GM19397 (cell line): Measurements from ENCODE around the gene OGN.
"Not testable (repeated sequence)": the region's sequence is repeated elsewhere in the genome, so short reads cannot be mapped to it uniquely, and the experiment has no call there.

ENCODE experiments used
- ATAC-seq: cut with Tn5 transposase; IDR thresholded peaks from one replicate; pipeline ENCODE4 v1.9.1; 2021; ENCODE audit warnings: mild to moderate bottlenecking, moderate library complexity; ENCODE audit not compliant: unreplicated experiment

The OGN gene

DNA sequence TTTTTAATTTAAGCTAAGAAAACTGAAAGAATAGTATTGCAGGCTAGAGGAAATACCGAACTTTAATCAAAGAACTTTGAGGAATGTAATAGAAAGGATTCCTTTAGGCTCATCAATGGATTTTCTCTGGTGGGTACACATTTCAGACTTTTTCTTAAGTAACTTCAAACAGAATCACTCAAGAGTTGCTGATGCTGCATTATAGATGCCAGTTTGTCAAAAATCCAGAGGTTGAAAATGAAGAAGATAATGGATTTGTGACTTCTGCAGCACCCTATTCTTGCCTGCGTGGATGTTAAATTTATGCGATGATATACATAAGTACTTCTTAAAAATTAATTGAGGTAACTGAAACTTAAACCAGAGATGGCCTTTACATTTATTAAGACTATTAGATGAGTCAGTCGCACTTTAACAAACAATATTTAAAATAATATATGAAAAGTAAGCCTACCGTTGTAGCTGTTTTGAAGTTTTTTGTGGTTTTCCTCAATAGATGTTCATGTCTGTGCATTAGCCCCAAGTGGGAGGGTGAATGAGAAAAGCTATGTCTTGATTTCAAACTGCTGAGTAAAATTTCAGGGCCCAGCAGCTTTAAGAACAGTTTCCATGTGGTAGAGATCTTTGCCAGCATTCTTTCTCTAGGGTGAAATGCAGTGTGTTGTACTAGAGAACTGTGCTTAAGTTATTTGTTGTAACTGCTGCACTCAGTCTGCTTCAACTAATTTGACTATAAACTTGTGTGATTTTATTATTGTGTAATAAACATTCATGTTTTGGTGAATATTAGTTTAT, at the start of gene OGN:
Gene OGN, minus strand, starts transcription at position 537 of the 795 bp plus-strand sequence. CDS start 1,171 bp downstream, outside the sequence.
- ATAC-seq = no peak

DNA sequence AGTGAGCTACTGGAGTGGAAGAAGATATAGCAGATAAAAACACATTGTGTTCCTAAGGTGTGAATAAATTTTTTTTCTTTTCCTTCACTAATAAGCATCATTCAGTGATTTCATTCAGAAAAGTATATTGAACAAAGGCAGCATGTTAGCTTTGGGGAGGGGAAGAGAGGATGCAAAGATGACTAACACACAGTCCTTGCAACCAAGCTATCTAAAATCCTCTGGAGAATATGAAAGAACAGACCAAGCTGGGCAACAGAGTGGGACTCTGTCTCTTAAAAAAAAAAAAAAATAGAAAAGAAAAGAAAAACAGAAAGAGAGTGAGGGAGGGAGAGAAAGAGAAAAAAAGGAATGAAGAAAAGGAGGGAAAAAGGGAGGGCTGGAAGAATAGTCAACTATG, 42.2 kb upstream of the OGN start:
- no peak for ATAC-seq

DNA sequence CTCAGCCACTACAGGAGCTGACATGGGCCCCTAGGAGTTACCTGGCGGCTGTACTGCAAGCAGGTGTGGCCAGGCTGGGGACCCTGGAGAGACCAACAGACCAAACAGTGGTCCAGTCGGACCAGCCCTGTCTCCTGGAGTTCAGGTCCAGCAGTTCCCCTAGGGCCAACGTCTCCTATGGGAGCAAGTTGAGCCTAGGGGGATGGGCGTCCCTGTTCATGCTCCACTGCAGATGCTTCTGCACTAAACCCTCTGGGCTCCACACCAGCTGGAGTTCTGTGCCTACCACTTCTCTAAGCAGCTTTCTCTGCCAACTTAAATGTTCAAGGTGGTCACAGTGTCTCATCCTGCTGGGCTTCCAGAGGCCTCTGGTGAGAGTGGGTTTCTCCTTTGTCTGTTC, 40.5 kb upstream of the OGN start:
- ATAC-seq = no peak

GRCh38 chr9:92440751-92441046, 36.3 kb upstream of the OGN start:
- ATAC-seq = no peak

- ATAC-seq = no peak
Observed at GRCh38 chr9:92439921-92440750, 35.8 kb upstream of the OGN start.

- no peak for ATAC-seq
Observed at GRCh38 chr9:92438900-92439526, 34.6 kb upstream of the OGN start.

DNA sequence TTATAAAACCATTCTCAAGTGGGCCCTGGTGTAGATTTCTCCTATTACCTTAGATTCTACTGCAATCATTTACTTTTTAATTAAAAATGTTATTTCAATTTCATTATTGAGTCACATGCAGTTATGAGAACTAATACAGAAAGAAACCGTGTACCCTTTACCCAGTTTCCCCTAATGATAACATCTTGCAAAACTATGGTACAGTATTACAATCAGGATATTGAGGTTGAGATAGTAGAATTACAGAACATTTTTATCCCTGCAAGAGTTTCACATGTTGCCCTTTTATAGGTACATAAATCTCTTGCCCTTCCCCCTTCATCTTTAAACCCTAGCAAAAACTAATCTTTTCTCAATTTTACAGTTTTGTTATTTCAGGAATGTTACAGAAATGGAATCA, 30.9 kb upstream of the OGN start:
- no peak for ATAC-seq

DNA sequence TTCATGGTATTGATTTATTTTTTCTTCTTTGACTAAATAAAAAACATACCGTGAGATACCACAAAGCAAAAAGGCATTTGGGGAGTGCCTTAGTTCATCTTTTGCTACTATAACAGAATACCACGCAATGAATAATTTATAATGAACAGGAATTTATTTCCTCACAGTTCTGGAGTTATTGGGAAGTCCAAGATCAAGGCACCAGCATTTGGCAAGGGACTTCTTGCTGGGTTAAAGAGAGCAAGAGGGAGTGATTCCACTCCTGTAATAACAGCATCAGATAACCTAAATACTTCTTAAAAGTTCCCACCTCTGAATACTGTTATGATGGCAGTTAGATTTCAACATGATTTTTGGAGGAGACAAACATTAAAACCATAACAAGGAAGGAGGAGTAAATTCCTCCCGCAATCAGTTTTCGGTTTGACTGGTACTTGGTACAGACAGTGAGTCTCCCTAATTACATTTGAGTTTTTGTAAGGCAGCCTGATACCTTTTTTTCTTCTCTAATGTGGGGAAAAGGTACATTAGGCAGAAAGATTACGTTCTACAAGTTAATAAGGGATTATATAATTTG, 28.7 kb upstream of the OGN start:
- no peak for ATAC-seq

- ATAC-seq = no peak
Observed at GRCh38 chr9:92432350-92432749, 28.0 kb upstream of the OGN start.

GRCh38 chr9:92429836-92430235, 25.5 kb upstream of the OGN start:
- no peak for ATAC-seq

DNA sequence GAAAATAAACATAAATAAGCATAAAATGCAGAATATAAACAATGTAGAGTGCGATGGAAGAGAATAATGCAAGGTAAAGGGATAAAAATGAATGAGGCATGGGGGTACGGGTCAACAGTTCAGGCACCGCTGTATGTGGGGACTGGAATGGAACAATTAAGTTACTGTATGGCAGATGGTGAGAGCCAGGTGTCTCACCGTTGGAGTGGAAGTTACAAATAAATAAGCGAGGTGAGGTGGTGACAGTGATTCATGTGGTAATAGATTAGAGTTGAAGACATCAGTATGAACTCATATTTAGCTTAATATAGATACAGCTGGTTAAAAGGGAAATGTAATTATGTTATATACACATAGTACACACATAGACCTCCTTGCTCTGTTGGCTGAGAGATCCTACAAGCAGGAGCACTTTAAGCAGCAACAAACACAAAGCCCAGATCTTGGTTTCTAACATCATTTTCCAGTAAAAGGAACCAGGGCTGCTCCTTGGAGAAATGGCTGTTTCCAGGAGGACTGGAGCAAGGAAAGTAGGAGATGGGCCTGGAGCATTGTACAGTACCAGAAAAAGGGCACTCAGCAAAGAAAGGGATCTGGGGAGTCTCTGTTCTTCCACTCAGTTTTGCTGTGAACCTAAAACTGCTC, 22.2 kb upstream of the OGN start:
- ATAC-seq = no peak

DNA sequence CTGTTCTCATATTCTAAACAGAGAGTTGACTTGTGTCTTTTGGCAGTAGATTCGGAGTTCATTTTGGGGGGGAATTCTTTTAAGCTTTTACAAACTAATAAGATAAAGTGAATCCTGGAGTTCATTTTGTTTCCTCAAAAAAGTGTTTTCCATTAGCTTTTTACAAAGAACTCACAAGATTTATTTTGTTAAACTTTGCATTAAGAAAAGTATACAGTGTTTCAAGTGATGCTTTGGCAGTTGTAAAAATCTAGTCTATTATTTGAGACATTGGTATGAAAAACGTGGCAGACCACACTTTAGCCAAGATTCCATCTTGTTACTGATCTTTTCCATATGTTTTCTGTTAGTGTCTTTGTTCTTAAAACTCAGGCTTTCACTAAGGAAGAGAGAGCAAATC, 21.1 kb upstream of the OGN start:
- ATAC-seq = no peak

- ATAC-seq = no peak
Observed at GRCh38 chr9:92424340-92424739, 20.0 kb upstream of the OGN start, which contains the start of gene OMD. Gene OMD (minus strand): TSS chr9:92424471. CDS start chr9:92417558, 6,913 bp downstream.

GRCh38 chr9:92423612-92424011, 19.2 kb upstream of the OGN start:
- ATAC-seq = no peak

DNA sequence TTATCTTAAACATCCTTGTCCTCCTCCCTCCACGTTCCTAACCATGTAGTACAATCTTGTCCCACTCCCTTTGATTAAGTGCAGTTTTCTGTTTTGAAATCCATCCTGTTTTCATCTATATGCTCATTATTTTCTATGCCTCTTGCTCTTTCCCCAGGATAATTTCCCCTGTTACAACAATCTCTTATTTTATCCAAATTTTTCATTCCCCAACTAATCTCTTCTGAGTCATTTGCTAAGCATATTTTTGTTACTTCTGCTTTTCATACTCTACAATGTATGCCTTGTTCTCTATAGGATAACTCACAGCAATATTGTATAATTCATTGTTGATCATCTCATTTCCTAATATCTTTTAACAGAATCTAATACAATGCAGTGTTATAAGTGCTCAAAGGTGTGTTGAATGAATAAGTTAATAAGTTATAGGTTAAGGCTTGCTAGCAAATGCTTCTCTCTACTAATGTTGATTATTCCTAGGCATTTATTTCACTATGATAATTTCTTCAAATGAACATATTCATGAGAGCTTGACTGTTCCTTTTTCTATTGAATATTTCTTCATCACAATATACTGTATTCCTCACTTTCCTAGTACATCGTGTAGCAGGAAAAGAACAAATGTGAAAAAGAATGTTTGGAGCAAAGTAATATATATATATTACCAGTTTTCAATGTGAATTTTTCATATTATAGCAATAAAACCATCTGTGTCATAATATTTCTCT, 18.4 kb upstream of the OGN start:
- no peak for ATAC-seq

- ATAC-seq = no peak
Observed at GRCh38 chr9:92414566-92414965, 10.2 kb upstream of the OGN start.

GRCh38 chr9:92411157-92411556, 6.8 kb upstream of the OGN start:
- ATAC-seq = not testable (repeated sequence)

- ATAC-seq = no peak
Observed at GRCh38 chr9:92408747-92409478, 4.5 kb upstream of the OGN start.

- no peak for ATAC-seq
Observed at GRCh38 chr9:92407818-92408217, 3.4 kb upstream of the OGN start.

DNA sequence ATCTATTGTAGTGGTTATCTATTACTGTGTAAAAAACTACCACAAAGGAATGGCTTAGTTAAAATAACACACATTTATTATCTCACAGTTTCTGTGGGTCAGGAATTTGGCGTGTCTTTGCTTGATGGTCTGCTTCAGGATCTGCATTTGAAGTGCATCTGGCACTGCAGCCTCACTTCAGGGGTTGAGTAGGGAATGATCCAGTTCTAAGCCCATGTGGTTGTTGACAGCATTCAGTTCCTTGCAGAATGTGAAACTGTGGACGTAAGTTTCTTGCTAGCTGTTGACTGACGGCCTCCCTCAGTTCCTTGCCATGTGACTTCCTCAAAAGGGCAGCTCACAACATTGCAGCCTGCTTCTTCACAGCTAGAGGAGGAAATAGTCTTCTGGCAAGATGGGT, 2.1 kb upstream of the OGN start:
- no peak for ATAC-seq
